Natural killer cell (primary cell): ENCODE results near the gene AKIRIN2. TPM values are rescaled to one million over a fixed set of nuclear protein-coding genes. Genes with fewer than 3 reads are reported as not detected.

ENCODE experiments used
- ATAC-seq, 3 donors: fragments of 150-1000 bp in 2 of 3; fragments of 200-7000 bp in 1 of 3; cut with Tn5 transposase; 1 replicate in 1 of 3; 2 replicates in 2 of 3; pipeline ENCODE4 v1.10.0; 2021; ENCODE audit warnings: mild to moderate bottlenecking in 2 of 3, moderate library complexity in 2 of 3
- DNase-seq, 2 donors: peaks; one replicate each; pipeline versions ENCODE4 v3.0.0 to v3.0.0-alpha.2; 2013 to 2021; ENCODE audit warnings: mixed read lengths in 1 of 2
- H3K27ac ChIP-seq: one replicate; pipeline ENCODE4 v1.5.1; 2013; ENCODE audit warnings: mild to moderate bottlenecking, low read length
- H3K27me3 ChIP-seq: one replicate; pipeline ENCODE4 v1.6.1; 2013; ENCODE audit warnings: low read length; ENCODE audit not compliant: control insufficient read depth, insufficient read depth
- H3K36me3 ChIP-seq: one replicate; pipeline ENCODE4 v1.6.1; 2013; ENCODE audit warnings: low read length; ENCODE audit not compliant: control insufficient read depth, insufficient read depth
- H3K4me1 ChIP-seq: one replicate; pipeline ENCODE4 v1.6.1; 2013; ENCODE audit warnings: low read length; ENCODE audit not compliant: control insufficient read depth, insufficient read depth
- H3K4me3 ChIP-seq: one replicate; pipeline ENCODE4 v1.5.1; 2013; ENCODE audit warnings: low read length
- H3K9me3 ChIP-seq: one replicate; pipeline ENCODE4 v1.6.1; 2013; ENCODE audit warnings: low read length; ENCODE audit not compliant: control insufficient read depth, insufficient read depth
- H3K27ac Mint-ChIP-seq, 2 donors: one replicate each; pipeline ENCODE4 v1.8.0; 2022; ENCODE audit warnings: mild to moderate bottlenecking in 2 of 2, mixed read lengths in 2 of 2, moderate library complexity in 1 of 2
- H3K27me3 Mint-ChIP-seq, 2 donors: one replicate each; pipeline ENCODE4 v1.8.0; 2022; ENCODE audit warnings: low read depth in 2 of 2, mixed read lengths in 2 of 2
- H3K36me3 Mint-ChIP-seq: one replicate; pipeline ENCODE4 v1.8.0; 2022; ENCODE audit warnings: mixed read lengths
- H3K4me1 Mint-ChIP-seq, 2 donors: one replicate each; pipeline ENCODE4 v1.8.0; 2022; ENCODE audit warnings: mixed read lengths in 2 of 2
- H3K4me3 Mint-ChIP-seq: one replicate; pipeline ENCODE4 v1.8.0; 2022; ENCODE audit warnings: mild to moderate bottlenecking, moderate library complexity, mixed read lengths
- H3K9me3 Mint-ChIP-seq, 2 donors: one replicate each; pipeline ENCODE4 v1.8.0; 2022; ENCODE audit warnings: mixed read lengths in 2 of 2
- WGBS: methylation state at CpG from one replicate; pipeline ENCODE4 v1.1.7; 2013; ENCODE audit warnings: missing lambda C conversion rate; ENCODE audit not compliant: insufficient coverage; 5-methylcytosine and 5-hydroxymethylcytosine counted together
- intact Hi-C: fragments of 100-400 bp; cut with micrococcal nuclease; formaldehyde crosslinking; loops from one replicate; pipeline ENCODE4 v1.14.2; 2022
- total RNA-seq, 4 donors: library from RNA; stranded (reverse); fragments of 120-200 nt in 1 of 4; gene quantifications; one replicate each; pipeline versions ENCODE4 v1.2.3 to v1.2.4, GENCODE V29; 2013 to 2022
- TF ChIP-seq, protein P1 (sequence below): fragments of 200-600 bp; IDR thresholded peaks from one replicate; pipeline ENCODE4 v1.8.0; 2022; ENCODE audit warnings: antibody characterized with exemption

Gene AKIRIN2
- total RNA-seq, 3 donors from 2014 or later (not counting 1 experiment from before 2014, with no cell fraction given), result 102 to 156 (median 108) TPM

DNA sequence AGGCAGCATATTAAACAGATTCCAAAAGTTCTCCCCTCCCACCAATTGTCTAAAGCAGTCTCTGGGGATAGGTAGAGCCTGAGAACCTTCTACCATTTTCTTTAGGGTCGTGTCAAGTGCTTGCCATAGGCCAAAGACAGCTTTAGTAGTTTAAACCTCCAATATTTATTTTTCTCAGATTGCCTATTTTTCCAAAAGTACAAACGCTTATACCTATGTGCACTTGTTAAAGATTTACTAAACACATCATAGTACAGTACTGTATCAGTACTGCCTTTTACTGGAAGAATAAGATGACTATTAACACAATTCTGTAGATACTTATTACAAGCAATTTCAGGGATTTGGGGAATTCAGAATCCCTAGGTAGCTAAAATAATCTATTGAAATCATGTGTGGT is 29.4 kb downstream of the AKIRIN2 start:
- DNase-seq (no peak), ATAC-seq (no peak)
- H3K27me3 ChIP-seq, result no peaks in the 10 kb centered on the region
- peaks cover 30% of the 10 kb centered on the region for H3K36me3 ChIP-seq
- intact Hi-C loops, result no loop called here
- Mint-ChIP-seq H3K27me3 (no peaks in the 10 kb centered on the region), H3K4me1 (peaks cover 16 to 23% of the 10 kb centered on the region in 2 donors), H3K9me3 (no peaks in the 10 kb centered on the region), H3K36me3 (no peaks in the 10 kb centered on the region), H3K27ac (peak overlapping the region; percentile 77 to 78), H3K4me3 (no peak overlapping the region)
- no peak overlapping the region for H3K27ac ChIP-seq
- no peaks in the 10 kb centered on the region for H3K9me3 ChIP-seq
- peaks cover 6% of the 10 kb centered on the region for H3K4me1 ChIP-seq
- WGBS, result 90% methylated on average over 1 of the region's 2 CpGs
- H3K4me3 ChIP-seq, result no peak overlapping the region
- TF ChIP-seq, protein P1, sequence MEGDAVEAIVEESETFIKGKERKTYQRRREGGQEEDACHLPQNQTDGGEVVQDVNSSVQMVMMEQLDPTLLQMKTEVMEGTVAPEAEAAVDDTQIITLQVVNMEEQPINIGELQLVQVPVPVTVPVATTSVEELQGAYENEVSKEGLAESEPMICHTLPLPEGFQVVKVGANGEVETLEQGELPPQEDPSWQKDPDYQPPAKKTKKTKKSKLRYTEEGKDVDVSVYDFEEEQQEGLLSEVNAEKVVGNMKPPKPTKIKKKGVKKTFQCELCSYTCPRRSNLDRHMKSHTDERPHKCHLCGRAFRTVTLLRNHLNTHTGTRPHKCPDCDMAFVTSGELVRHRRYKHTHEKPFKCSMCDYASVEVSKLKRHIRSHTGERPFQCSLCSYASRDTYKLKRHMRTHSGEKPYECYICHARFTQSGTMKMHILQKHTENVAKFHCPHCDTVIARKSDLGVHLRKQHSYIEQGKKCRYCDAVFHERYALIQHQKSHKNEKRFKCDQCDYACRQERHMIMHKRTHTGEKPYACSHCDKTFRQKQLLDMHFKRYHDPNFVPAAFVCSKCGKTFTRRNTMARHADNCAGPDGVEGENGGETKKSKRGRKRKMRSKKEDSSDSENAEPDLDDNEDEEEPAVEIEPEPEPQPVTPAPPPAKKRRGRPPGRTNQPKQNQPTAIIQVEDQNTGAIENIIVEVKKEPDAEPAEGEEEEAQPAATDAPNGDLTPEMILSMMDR, result no peak

DNA sequence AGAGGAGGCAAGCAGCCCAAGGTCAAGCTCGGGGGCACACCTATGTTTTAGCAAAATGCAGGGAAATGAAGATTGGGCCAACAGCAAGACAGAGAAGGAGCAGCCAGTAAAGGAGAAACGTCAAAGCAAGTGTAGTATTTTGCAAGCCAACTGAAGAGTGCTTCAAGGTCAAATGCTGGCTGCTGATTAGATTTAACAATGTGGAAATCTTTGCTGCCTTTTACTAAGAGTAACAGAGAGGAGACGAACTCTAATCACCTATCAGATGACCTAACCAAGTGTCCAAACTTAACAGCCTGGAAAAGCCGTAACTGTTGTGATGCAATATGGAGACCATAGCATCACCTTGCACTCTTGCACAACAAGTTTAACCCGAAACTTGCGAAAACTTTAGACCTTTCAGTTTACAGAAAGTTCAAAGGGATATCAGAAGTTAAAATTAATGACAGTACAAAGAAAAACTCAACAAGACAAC is 30.4 kb downstream of the AKIRIN2 start:
- H3K27ac Mint-ChIP-seq, result peak overlapping the region; percentile 77 to 78
- Histone ChIP-seq H3K4me3 (no peak overlapping the region), H3K27me3 (no peaks in the 10 kb centered on the region), H3K4me1 (peaks cover 6% of the 10 kb centered on the region), H3K36me3 (peaks cover 27% of the 10 kb centered on the region), H3K27ac (no peak overlapping the region), H3K9me3 (no peaks in the 10 kb centered on the region)
- ATAC-seq (no peak), DNase-seq (no peak)
- 73% methylated on average over 5 of the region's 6 CpGs for WGBS
- TF ChIP-seq, protein P1, result no peak
- no peak overlapping the region for H3K4me3 Mint-ChIP-seq
- H3K9me3 Mint-ChIP-seq, result no peaks in the 10 kb centered on the region
- intact Hi-C loops, result no loop called here
- H3K27me3 Mint-ChIP-seq, result no peaks in the 10 kb centered on the region
- H3K36me3 Mint-ChIP-seq, result no peaks in the 10 kb centered on the region
- peaks cover 13 to 20% of the 10 kb centered on the region in 2 donors for H3K4me1 Mint-ChIP-seq

DNA sequence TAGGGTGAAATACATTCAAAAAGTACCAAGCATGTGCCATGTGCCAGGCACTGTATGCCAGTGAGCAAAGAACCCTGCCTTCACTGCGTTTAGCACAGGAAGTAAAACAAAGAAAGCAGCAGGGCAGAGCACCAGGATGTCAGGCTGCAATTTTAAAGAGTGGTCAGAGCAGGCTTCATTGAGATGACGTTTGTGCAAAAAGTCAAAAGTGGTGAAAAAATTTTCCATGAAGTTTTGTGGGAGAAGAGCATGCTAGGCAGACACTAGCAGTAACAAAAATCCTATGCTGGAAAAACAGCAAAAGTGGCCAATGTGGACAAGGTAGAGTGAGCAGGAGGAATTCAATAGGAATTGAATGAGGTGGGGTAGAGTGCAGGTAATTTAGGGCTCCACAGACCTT is 31.3 kb downstream of the AKIRIN2 start:
- TF ChIP-seq, protein P1, result no peak
- no peak overlapping the region for H3K4me3 ChIP-seq
- 16% methylated on average over 2 of the region's 2 CpGs for WGBS
- H3K27me3 Mint-ChIP-seq, result no peaks in the 10 kb centered on the region
- DNase-seq (peak in 1 of 2 donors; percentile 19), ATAC-seq (peak; percentile 61 to 88 (median 75))
- intact Hi-C loops, result no loop called here
- H3K36me3 Mint-ChIP-seq, result no peaks in the 10 kb centered on the region
- H3K27me3 ChIP-seq, result no peaks in the 10 kb centered on the region
- peaks cover 13 to 20% of the 10 kb centered on the region in 2 donors for H3K4me1 Mint-ChIP-seq
- H3K36me3 ChIP-seq, result peaks cover 25% of the 10 kb centered on the region
- H3K9me3 Mint-ChIP-seq, result no peaks in the 10 kb centered on the region
- peak overlapping the region; percentile 77 to 78 for H3K27ac Mint-ChIP-seq
- H3K9me3 ChIP-seq, result no peaks in the 10 kb centered on the region
- peaks cover 6% of the 10 kb centered on the region for H3K4me1 ChIP-seq
- peak overlapping the region; percentile 31 for H3K27ac ChIP-seq
- H3K4me3 Mint-ChIP-seq, result peak overlapping the region; percentile 1

DNA sequence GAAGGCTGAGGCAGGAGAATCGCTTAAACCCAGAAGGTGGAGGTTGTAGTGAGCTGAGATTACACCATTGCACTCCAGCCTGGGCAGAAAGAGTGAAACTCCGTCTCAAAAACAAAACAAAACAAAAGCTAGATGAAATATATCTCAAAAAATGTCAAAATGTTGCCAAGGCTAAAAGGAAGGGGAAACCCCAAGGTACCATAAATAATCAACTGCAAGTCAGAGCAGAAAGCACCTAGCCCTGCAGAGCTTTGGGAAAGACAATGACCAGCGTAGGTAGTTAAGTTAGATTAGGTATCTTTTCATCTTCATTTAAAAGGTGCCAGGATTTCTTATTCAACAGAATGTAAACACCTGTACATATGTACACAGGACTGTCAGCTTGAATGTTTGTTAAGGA is 33.0 kb downstream of the AKIRIN2 start:
- H3K9me3 ChIP-seq, result no peaks in the 10 kb centered on the region
- WGBS, result 82% methylated on average over 1 of the region's 3 CpGs
- H3K27ac ChIP-seq, result no peak overlapping the region
- TF ChIP-seq, protein P1, result no peak
- H3K4me1 ChIP-seq, result peaks cover 6% of the 10 kb centered on the region
- H3K4me3 ChIP-seq, result no peak overlapping the region
- Mint-ChIP-seq H3K4me3 (no peak overlapping the region), H3K27ac (peak overlapping the region; percentile 77 to 78), H3K4me1 (peaks cover 13 to 20% of the 10 kb centered on the region in 2 donors), H3K27me3 (no peaks in the 10 kb centered on the region), H3K9me3 (no peaks in the 10 kb centered on the region), H3K36me3 (no peaks in the 10 kb centered on the region)
- DNase-seq, result no peak
- H3K27me3 ChIP-seq, result no peaks in the 10 kb centered on the region
- ATAC-seq, result no peak
- intact Hi-C loops, result no loop called here
- peaks cover 12% of the 10 kb centered on the region for H3K36me3 ChIP-seq
